ENCODE results near the gene IGSF5.

IGSF5 gene

DNA sequence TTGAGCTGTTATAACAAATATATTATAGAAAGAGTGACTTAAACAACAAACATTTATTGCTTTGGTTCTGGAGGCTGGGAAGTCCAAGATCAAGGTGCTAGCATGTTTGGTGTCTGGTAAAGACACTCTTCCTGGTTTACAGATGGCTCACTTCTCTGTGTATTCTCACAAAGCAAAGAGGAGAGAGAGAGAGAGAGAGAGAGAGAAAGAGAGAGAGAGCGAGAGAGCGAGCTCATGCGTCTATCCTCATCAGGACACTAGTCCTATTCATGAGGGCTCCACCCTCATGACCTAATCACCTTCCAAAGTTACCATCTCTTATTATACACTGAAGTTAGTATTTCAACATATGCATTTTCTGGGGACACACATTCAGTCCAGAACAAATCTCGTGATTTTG is 89.6 kb downstream of the IGSF5 start:
- DNase-seq (ENCODE audit: low read depth) = no peak

GRCh38 chr21:39837861-39838359 is 92.9 kb downstream of the IGSF5 start:
- no peak for DNase-seq (ENCODE audit: low read depth)

DNA sequence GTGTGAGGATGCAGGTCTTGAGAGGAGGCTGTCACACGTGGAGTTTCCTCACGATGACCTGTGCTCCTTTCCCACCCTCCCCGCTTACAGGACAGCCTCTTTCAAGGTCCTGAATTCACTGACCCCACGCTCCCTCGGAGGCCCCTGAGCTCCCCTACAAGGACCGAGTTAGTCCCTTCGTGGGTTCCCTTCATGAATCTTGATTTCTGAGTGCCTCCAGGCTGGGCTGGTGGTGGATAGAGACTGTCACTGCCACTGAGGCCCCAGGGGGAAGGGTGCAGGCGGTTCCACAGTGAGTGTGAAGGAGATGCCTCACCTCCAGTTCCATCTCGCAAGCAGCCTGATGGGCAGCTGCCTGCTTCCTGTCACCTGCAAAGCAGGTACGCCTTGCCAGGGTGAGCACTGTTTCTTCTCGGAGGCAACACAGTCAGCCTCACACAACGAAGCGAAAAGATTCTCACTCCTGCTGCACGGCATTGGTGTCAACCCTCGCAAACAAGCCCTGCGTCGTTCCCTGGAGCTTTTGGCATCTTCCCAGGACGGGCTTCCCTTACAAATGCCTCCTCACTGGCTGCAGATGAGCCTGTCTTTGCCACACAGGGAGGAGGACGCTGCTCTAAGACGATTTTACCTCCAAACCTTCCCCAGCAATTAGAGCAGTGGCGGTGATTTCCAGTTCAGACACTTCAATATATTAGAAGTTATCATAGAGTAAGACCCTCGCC is 95.6 kb downstream of the IGSF5 start:
- no peak for DNase-seq (ENCODE audit: low read depth)

DNA sequence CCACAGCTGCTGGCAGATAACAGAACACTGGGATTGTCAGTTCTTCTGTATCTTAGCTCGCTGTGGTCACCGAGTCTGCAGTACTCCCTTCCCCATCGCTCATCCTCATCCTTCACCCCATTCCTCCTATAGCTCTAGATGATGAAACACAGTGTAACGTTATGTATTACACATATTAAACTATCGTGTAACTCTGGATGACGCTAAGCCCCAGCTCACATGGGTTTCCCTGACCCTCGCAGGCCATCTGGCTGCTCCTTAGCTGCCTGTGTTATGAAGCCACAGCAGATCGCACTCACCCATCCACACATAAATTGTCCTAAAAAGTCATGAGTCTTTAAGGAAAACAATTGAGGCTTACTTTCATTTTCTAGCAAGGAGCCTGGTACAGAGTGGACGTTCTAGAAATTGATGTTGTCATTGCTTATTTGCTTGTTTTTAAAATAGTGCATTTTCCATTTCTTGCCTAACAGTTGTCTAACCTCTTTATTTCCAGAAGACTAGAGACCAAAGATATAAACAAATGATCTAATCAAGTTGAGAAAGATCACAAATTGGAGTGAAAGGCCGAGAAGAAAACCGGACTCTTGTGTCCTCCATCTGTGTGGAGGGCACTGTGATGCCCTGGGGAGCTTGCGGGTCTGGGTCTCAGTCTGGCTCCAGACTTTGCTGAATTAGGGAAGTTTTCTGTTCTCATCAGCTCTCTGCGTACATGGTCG is 97.9 kb downstream of the IGSF5 start:
- no peak for DNase-seq (ENCODE audit: low read depth)

DNA sequence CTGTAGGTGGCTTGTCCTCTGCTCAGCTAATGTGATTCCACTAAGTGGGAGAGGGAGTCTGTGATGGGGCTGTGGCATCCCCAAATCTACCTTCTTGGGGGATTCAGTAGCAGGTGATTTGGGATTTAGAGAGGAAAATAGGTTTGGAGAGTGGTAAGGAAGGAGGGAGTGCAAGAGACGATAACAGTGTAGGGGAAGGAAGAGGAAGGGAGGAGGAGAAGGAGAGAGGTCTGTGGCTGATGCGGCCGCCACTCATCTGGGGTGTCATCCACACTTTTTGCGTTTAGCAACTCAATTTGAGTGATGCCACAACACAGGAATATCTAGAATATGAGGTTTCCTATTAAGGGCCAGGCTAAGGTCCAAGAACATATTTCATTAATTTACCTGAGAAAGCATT is 98.5 kb downstream of the IGSF5 start:
- DNase-seq (ENCODE audit: low read depth) = no peak

- DNase-seq (ENCODE audit: low read depth) = no peak
These were observed 98.9 kb downstream of the IGSF5 start for GRCh38 chr21:39843916-39844315.

DNA sequence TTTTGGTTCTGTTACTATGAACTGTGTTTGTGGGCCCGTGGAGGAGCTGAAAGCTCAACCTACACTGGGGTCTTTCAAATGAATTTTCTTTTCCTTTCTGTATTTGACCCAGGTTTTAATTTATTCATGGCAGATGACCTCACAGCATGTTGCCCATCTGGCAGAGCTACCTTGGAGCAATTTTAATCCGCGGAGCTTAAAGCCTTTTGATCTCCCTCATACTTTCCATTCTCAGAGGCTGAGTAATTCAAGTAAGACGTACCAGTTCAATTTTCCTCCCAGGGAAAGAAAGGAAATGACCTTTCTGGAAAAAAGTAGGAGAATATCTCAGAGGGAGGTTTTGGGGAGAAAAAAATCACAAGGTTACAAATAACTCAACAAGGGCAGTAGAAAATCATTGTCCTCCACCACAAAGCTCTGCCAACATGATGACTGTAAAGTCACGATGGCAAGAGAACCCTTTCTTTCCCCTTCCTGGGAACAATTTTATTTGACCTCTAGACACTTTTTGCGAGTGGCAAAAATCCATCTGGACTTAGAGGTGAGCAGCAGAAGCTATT is 100.7 kb downstream of the IGSF5 start:
- DNase-seq (ENCODE audit: low read depth) = no peak

DNA sequence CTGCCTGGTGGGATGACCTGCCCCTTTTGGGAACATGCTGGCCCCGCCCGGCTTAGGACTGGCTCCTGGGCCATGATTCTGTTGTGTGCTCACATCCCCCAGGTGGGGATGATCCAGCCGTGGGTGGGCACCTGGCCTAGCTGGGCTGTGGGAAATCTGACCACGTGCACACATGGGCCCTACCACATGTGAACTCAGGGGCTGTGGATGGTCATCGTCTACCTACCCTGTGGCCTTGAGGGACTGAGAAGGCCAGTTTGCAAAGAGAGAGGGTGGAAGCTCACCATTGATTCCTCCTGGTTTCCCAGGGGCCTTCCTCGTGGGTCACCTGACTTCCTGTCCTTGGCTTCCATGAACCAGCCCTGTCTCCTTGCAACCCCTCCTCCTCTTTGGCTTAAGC is 102.9 kb downstream of the IGSF5 start:
- DNase-seq (ENCODE audit: low read depth) = no peak

DNA sequence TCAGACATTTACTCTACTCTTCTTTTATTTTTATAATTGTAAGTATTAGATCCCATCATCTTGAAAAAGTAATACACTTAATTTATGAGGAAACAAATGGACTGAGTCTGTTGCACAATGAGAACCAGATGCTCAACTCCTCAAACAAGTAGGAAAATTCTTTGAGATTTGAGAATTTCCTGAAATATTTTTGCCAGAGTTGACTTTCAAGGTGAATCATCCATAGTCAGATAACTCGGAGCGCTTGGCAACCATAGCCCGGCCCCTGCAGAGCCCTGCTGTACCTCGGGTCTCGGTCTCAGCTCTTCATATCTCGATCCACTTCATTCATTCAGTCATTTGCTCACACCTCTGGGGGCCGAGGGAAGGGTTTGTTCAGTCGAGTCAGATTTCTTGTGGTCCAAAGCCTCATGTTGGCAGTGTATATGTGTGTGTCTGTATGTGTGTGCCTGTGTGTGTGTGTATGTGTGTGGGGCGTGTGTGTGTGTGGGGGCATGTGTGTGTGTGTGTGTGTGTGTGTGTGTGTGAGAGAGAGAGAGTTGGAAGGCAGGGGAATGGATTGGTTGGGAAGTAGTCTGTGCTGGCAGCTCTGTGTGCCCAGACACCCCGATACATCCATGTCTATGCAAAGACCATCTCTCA is 104.2 kb downstream of the IGSF5 start:
- DNase-seq (ENCODE audit: low read depth) = no peak

DNA sequence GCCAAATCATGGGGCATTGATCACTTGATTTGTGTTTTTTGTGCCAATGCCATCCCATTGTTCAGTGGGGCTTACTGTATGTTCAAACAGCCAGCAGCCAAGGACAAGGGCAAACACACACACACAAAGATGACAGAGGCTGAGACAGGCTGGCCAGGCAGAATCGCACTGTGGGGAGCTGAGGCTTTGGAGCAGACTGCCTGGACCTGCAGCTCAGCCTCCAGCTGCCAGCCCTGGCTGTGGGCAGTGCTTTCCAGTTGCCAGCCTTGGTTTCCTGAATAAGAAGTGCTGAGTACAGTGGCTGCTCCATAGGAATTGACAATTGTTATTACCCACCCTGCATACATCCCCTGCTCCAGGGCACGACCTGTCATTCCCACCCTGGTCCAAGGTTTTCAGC is 105.3 kb downstream of the IGSF5 start:
- DNase-seq (ENCODE audit: low read depth) = no peak

DNA sequence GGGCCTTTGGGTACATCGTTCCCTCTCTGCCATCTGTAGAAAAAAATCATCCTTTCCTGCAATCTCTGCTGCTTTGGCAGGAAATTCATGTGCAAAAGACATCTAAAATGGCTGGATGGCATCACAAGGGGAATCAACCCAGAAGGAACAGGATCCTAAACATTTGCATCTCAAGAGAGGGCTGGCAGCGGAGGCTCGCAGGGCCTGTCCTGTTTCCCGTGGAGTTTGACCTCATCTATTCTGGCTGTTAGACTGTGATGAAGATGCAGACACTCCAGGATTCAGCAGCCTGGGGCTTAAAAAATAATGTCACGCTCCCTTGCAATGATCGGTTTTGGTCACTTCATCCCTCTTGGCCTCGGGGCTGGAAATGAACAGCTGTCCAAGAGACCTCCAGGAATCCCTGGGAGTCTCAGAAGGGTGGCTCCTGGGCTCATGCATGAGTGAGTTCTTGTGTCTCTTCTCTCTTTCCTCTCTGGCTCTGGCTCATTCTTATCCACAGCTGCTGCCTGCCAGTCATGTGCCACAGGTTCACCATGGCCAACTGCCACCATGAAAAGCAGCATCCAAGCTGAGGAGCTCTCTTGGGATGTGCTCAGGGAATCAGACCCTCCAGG is 106.1 kb downstream of the IGSF5 start:
- no peak for DNase-seq (ENCODE audit: low read depth)
